GM20431 (cell line): ENCODE measurements around the gene RASAL3.

ENCODE experiments used
- in situ Hi-C: fragments of 300-500 bp; cut with MseI, MboI; formaldehyde crosslinking; loops from one replicate; pipeline ENCODE4 v1.15.0; 2020; ENCODE audit warnings: low sequenced_read_pairs; ENCODE audit not compliant: unreplicated experiment

The RASAL3 gene

DNA sequence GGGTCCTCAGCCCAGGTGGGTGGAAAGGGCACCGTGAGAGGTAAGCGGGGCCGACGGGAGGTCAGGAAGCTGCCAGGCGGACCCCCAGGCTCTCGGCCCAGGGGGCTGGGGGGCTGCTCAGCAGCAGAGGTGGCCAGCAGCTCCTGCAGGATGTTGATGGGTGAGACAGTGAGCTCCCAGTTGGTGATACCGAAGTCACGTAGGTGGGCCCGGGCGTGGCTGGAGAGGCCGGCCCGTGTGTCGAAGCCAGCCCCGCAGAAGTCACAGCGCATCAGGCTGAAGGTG lies 27.6 kb downstream of the RASAL3 start:
- in situ Hi-C loops, result no loop called here

DNA sequence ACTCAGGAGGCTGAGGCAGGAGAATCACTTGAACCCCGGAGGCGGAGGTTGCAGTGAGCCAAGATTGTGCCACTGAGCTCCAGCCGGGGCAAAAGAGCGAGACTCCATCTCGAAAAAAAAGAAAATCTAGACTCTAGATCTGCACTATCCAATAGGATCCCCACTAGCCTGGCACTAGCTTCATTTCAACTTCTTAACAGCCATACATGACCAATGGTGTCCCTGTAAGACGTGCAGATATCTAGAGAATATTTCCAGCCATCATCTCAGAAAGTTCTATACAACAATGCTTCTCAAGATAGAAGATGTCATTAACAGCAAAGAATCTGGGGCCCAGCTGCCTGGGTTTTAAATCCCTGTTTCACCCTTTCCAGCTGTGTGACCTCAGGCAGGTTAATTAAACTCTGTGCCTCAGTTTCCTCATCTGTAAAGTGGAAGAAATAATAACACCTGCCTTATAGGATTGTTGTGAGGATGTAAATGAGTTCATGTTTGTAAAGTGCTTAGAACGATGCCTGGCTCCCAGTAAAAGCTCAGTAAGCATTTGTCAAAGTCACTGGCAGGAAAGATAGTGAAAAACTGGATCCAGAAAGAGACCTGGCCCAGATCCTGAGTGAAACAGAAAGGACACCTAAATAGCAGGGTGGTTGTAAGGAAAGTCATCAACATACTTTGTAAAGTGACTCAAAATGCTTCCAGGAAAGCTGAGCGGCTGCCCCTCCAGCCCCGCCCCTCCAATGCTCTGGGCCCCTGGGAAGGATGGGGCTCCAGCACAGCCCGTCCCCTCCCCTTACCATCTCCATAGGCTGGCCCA lies 28.1 kb downstream of the RASAL3 start:
- in situ Hi-C loops, result no loop called here

- in situ Hi-C loops, result no loop called here
These were observed 30.8 kb downstream of the RASAL3 start for GRCh38 chr19:15433519-15434069.

DNA sequence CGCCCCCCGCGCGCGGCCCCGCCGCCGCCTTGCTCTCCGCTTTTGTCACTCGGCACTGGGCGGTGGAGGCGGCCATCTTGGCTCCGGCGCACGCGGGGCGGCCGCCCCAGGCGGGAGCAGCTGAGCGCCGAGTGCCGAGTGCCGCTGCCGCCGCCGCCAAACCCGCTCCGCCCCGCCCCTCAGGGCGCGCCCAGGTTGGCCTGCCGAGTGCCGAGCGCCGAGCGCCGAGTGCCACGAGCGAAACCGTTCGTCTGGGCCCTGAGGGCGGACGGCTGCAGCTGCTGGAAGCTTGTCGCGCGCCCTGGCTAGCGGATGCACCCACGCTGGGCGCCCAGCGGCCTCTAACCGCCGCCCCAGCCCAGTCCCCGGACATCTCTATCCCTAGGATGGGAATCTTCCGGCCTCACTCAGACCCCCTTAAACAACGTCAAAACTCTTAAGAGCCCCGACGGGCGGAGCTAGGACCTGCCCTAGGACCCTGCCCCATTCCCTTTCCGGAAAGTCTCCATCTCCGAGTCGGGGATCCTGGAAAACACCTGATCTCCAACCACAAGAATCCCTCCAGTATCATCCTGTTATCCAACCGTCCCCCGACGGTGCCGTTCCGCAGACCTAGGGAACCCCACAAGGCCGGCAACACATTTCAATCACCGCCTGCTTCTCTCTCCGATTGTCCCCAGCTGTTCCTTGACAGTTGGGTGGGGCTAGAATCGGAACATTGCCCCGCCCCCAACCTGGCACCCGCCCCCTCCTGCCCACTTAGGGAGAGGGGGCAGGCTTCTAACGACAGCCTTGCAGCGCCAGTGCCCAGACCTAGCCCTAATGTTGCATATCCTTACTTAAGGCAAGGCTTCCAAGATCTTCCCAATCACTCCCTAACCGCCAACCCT lies 31.5 kb downstream of the RASAL3 start:
- in situ Hi-C loops, result no loop called here

DNA sequence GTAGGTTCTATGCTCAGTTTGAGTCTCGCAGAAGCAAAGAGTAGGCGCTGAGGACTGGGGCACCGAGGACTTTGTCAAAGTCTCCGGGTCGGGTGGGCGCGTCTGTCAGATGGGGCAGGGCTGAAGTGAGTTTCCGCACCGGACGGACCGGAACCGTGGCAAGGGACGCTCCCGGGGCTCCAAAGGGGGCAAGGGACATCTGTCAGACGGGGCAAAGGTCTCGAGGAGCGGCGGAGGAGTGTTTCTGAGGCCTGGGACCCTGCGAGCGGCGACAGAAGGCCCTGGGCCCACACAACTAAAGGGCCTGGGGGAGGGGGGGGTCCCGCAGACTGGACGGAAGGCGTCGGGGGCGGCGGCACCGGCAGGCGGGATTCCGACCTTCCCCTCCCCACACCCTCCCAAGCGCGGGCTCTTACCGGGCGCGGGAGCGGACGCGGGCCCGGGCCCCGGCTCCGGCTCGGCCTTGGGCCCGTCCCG lies 32.3 kb downstream of the RASAL3 start:
- in situ Hi-C loops, result no loop called here

GRCh38 chr19:15431396-15432017 lies 32.8 kb downstream of the RASAL3 start:
- in situ Hi-C loops, result no loop called here

GRCh38 chr19:15430526-15431120 lies 33.7 kb downstream of the RASAL3 start:
- in situ Hi-C loops, result no loop called here

GRCh38 chr19:15429825-15430467 lies 34.4 kb downstream of the RASAL3 start:
- in situ Hi-C loops, result no loop called here

DNA sequence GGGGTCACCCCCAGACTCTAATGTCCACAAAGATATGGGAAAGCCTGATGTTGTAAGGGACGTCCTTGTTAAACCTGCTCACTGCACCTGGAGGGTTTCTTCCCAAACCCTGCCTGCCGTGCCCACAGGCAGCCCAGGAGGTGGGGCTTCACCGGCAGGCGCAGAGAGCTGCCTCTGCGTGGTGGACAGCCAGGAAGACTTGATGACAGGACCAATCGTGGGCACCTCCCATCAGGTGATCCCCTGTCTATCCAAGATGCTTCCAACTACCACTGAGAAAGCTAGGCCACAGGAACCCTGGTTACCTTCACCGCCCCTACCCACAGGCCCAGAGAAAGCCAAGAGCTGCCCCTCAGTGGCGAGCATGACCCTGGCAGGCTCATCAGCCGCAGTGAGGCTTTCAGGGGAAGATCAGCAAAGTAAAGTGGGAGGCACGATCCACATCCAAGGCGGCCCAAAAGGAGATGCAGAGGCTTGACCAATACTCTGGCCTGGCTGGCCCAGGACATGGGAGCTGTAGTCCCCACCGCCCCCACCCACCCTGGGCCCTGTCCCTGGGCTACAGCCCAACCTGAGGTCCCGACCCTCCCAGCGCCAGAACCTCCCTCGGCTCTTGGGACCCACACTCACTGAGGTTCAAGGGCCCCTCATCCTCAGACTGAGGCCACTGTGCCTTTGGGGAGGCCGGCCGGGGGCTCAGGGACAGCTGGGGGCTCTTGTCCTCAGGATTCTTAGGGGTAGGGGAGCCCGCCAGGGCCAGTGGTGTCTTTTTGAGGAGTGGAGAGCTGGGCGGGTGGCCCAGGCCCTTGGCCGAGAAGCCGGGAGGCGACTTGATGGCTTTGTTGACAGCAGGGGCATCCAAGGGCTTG lies 35.2 kb downstream of the RASAL3 start:
- in situ Hi-C loops, result no loop called here

DNA sequence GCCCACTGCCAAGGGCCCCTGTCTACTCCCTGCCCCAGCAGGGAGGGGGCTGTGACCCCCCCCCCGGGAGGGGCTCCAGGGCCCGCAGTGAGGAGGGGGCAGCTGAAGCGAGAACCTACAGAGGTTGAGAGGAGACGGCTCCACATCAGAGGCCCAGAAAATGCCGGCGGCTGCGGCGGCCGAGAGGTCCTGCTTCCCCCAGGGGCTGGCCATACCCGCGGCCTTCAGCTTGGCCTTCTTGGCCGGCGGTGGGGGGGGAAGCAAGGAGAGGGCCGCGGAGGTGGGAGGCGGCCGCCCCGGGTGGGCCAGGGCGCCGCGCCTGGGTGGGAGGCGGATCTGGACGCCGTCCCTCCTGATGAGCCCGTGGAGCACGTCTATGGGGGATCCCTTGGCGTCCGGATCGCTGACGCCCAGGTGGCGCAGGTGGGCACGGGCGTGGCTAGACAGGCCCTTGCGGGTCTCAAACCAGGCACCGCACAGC lies 36.3 kb downstream of the RASAL3 start:
- in situ Hi-C loops, result no loop called here

- in situ Hi-C loops, result no loop called here
These were observed 37.0 kb downstream of the RASAL3 start for GRCh38 chr19:15427350-15427700.

DNA sequence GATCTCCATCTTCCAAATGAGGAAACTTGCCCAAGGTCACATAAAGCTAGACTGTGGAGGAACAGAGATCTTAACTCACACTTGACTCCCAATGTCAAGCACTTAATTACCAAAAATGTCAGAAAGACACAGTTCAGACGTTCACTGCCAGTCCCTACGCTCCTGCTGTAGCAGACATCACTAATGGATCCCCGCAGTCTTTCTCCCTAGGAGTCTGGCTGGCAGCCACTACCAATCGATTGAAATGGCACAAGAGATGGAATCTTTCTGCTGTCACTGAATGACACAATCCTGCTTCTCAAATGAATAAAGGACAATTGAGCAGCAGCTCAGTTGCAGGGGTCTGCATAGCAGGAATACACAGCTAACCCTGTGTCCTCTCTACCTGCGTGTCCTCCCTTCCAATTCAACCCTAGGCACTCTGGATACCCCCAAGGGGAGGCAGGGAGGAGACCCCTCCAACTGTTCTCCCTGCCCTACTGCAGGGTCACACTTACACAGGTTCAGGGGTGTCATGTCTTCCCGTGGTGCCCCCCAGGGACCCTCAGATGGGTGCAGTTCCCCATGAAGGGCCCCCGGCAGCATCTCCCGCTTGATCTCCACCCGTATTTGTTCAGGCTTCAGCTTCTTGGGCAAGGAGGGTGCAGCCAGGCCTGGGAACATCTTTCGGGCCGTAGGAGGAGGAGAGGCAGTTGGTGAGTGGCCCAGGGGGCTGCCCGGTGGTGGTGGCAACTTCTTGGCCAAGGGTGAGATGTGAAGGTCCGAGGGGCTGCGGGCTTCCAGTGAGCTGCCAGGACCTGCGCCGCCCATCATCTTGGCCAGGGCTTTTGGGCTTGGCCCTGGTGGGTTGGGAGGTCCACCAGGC lies 37.6 kb downstream of the RASAL3 start:
- in situ Hi-C loops, result no loop called here

DNA sequence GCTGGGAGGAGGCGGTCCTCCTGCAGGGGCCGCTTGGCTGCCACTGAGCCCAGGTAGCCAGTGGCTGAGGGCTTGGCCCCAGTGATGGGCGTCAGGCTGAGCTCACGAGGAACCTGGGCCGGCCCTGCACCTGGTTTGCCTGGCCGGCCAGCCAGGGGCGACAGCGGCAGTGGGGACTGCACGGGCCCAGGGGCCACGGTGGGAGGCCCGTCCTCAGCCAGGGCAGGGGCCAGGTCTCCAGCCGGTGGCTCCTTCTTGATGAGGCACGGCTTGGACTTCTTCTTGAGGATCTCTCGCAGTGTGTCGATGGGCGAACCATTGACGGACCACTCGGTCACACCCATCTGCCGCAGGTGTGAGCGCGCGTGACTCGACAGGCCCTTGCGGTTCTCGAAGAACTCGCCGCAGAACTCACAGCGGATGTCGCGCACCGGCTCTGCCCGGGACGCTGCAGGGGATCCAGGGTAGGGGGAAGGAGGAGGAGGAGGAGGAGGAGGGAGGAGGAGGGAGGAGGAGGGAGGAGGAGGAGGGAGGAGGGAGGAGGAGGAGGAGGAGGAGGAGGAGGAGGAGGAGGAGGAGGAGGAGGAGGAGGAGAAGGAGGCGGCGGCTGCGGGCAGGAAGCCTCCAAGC lies 38.9 kb downstream of the RASAL3 start:
- in situ Hi-C loops, result no loop called here

DNA sequence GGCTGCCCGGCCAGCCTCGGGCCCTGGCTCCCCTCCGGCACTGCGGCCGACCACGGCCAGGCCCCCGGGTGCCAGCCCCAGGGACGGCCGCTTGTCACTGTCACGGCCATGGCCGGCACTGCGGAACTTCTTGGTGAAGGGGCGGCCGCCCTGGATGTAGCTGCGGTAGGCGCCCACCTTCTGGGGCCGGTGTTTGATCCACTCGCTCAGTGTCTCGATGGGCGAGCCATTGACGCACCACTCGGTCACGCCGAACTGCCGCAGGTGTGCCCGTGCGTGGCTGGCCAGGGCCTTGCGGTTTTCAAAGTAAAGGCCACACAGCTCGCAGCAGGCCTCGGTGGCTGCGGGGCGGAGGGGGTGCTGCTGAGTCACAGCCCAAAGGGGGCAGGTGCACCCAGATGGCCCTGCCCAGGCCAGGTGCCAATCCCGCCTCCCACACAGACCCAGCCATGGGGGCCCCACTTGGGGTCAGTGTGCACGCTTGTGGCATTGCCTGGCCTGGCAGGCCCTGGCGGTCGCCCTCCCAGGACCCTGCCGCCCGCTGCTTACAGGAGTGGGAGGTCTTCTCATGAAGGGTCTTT lies 39.6 kb downstream of the RASAL3 start:
- in situ Hi-C loops, result no loop called here

DNA sequence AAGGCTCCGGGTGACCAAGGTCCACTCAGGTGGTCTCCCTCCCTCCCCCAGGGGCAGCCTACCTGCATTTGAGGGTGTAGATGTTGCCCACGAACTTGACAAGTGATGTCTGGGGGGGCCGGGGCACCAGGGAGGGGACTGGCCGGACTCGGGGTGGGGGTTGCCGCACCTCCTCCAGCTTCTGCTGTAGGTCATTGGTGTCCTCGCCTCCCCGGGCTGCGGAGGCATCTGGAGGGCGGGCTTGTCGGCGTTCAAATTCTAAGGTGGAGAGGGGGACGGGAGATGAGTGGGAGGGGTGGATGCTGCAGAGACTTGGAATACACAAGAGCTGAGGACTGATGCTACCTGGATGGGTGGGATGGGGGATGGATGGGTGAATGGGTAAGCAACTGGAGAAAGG lies 40.2 kb downstream of the RASAL3 start:
- in situ Hi-C loops, result no loop called here

DNA sequence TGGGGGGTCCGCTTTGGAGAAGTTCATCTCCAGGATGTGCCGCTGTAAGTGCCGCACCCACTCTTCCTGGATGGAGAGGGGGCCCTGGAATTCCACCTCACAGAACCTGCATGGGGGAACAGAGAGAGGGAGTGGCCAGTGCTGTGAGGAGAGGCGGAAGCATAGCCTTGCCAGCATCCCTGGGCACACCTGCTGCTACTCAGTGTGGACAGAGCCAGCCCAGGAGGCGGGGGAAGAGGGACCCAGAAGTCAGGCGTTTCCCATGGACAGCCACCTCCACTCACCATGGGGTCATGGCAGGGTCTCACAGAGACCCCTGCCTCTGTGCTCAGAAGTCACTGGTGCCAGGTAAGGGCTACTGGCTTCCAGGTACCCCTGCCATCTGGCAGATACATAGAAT lies 41.2 kb downstream of the RASAL3 start:
- in situ Hi-C loops, result no loop called here
